HEK293 (cell line): Measurements from ENCODE around the gene FLRT1.

Source experiments
- CTCF ChIA-PET: fragments of 350-600 bp; formaldehyde crosslinking; extraction: SDS; loops from one replicate; lab custom pipeline; 2021; ENCODE audit warnings: antibody characterized with exemption; lab: Yijun Ruan, JAX
- POLR2A ChIA-PET: fragments of 300-600 bp; formaldehyde crosslinking; extraction: SDS; loops from one replicate; lab custom pipeline; 2020; ENCODE audit warnings: antibody characterized with exemption, inconsistent platforms; lab: Yijun Ruan, JAX
- H3K27ac ChIP-seq: fragments of 200-500 bp; sonication (Bioruptor generic); 2 replicates; pipeline ENCODE4 v1.5.1; 2014; ENCODE audit warnings: low read depth, low read length, control low read depth, inconsistent platforms; ENCODE audit errors: extremely low read depth
- H3K36me3 ChIP-seq, 2 experiments: fragments of 200-500 bp in 1 of 2; sonication (Bioruptor generic) in 1 of 2; 1 replicate in 1 of 2; 2 replicates in 1 of 2; pipeline ENCODE4 v1.5.1; 2014 to 2017; ENCODE audit warnings: inconsistent platforms in 2 of 2, low read length in 2 of 2; ENCODE audit not compliant: control insufficient read depth in 2 of 2, insufficient read depth in 1 of 2
- H3K4me1 ChIP-seq: fragments of 200-500 bp; sonication (Bioruptor generic); 2 replicates; pipeline ENCODE4 v1.5.1; 2014; ENCODE audit warnings: mild to moderate bottlenecking, low read length, inconsistent platforms; ENCODE audit not compliant: control insufficient read depth, insufficient read depth
- H3K4me3 ChIP-seq: 2 replicates; pipeline ENCODE4 v1.5.1; 2011; ENCODE audit warnings: low read depth, mild to moderate bottlenecking, control low read depth, low read length, moderate library complexity
- H3K9me3 ChIP-seq: fragments of 200-500 bp; sonication (Bioruptor generic); 2 replicates; pipeline ENCODE4 v1.5.1; 2014; ENCODE audit warnings: low read depth, low read length, inconsistent platforms; ENCODE audit not compliant: control insufficient read depth, insufficient read depth
- GLI4 ChIP-seq: fragments of 450-650 bp; formaldehyde crosslinking; IDR thresholded peaks from 2 replicates; pipeline ENCODE4 v1.5.1; 2016; ENCODE audit warnings: missing biosample characterization, missing genetic modification characterization
- GLIS1 ChIP-seq: fragments of 450-650 bp; formaldehyde crosslinking; IDR thresholded peaks from 2 replicates; pipeline ENCODE4 v1.5.1; 2016; ENCODE audit warnings: missing biosample characterization, missing genetic modification characterization
- HIC1 ChIP-seq: fragments of 450-650 bp; formaldehyde crosslinking; IDR thresholded peaks from 2 replicates; pipeline ENCODE4 v1.5.1; 2016; ENCODE audit warnings: missing biosample characterization, missing genetic modification characterization
- HOXC10 ChIP-seq: sonication (generic); formaldehyde crosslinking; IDR thresholded peaks from 2 replicates; pipeline ENCODE4 v1.8.1; 2023; ENCODE audit warnings: mild to moderate bottlenecking, missing genetic modification reagents
- KLF17 ChIP-seq: fragments of 450-650 bp; formaldehyde crosslinking; IDR thresholded peaks from 2 replicates; pipeline ENCODE4 v1.5.1; 2016; ENCODE audit warnings: missing biosample characterization, missing genetic modification characterization
- KLF9 ChIP-seq: fragments of 450-650 bp; formaldehyde crosslinking; IDR thresholded peaks from 2 replicates; pipeline ENCODE4 v1.5.1; 2016; ENCODE audit warnings: missing biosample characterization, missing genetic modification characterization, low read depth
- ZFHX2 ChIP-seq: fragments of 450-650 bp; formaldehyde crosslinking; conservative IDR thresholded peaks from 2 replicates; pipeline ENCODE4 v1.5.1; 2016; ENCODE audit warnings: missing biosample characterization, missing genetic modification characterization
- ZIC2 ChIP-seq: fragments of 450-650 bp; formaldehyde crosslinking; IDR thresholded peaks from 2 replicates; pipeline ENCODE4 v1.5.1; 2016; ENCODE audit warnings: missing biosample characterization, missing genetic modification characterization
- ZNF121 ChIP-seq: fragments of 450-650 bp; formaldehyde crosslinking; IDR thresholded peaks from 2 replicates; pipeline ENCODE4 v1.5.1; 2016; ENCODE audit warnings: missing biosample characterization, missing genetic modification characterization
- ZNF169 ChIP-seq: fragments of 450-650 bp; formaldehyde crosslinking; IDR thresholded peaks from 2 replicates; pipeline ENCODE4 v1.5.1; 2016; ENCODE audit warnings: missing biosample characterization, missing genetic modification characterization
- ZNF184 ChIP-seq: fragments of 450-650 bp; IDR thresholded peaks from 2 replicates; pipeline ENCODE4 v1.5.1; 2018; ENCODE audit warnings: missing biosample characterization, mild to moderate bottlenecking, missing genetic modification characterization
- ZNF202 ChIP-seq: fragments of 450-650 bp; formaldehyde crosslinking; IDR thresholded peaks from 2 replicates; pipeline ENCODE4 v1.5.1; 2016; ENCODE audit warnings: missing biosample characterization, missing genetic modification characterization, borderline replicate concordance
- ZNF239 ChIP-seq: fragments of 450-650 bp; formaldehyde crosslinking; IDR thresholded peaks from 2 replicates; pipeline ENCODE4 v1.5.1; 2016; ENCODE audit warnings: missing biosample characterization, missing genetic modification characterization
- ZNF362 ChIP-seq: fragments of 450-650 bp; formaldehyde crosslinking; IDR thresholded peaks from 2 replicates; pipeline ENCODE4 v1.5.1; 2016; ENCODE audit warnings: missing biosample characterization, missing genetic modification characterization
- ZNF513 ChIP-seq: fragments of 450-650 bp; IDR thresholded peaks from 2 replicates; pipeline ENCODE4 v1.5.1; 2018; ENCODE audit warnings: missing biosample characterization, missing genetic modification characterization
- ZNF555 ChIP-seq: fragments of 450-650 bp; formaldehyde crosslinking; conservative IDR thresholded peaks from 2 replicates; pipeline ENCODE4 v1.5.1; 2017; ENCODE audit warnings: missing biosample characterization, mild to moderate bottlenecking, missing genetic modification characterization, inconsistent platforms
- ZNF600 ChIP-seq: fragments of 450-650 bp; formaldehyde crosslinking; IDR thresholded peaks from 2 replicates; pipeline ENCODE4 v1.5.1; 2016; ENCODE audit warnings: missing biosample characterization, missing genetic modification characterization
- ZNF664 ChIP-seq: fragments of 450-650 bp; formaldehyde crosslinking; IDR thresholded peaks from 2 replicates; pipeline ENCODE4 v1.5.1; 2016; ENCODE audit warnings: missing biosample characterization, missing genetic modification characterization
- ZNF791 ChIP-seq: fragments of 450-650 bp; formaldehyde crosslinking; IDR thresholded peaks from 2 replicates; pipeline ENCODE4 v1.5.1; 2016; ENCODE audit warnings: missing biosample characterization, missing genetic modification characterization

Gene FLRT1

GRCh38 chr11:64001484-64002420 lies 34.0 kb upstream of the FLRT1 start (continued):
- TF ChIP-seq HIC1 (tag by site-specific recombination) (0 out of 2 replicates have a peak, but pooled peaks have one; percentile 8), GLI4 (tag by site-specific recombination) (no peak), ZNF169 (tag by site-specific recombination) (no peak), ZNF184 (tag by site-specific recombination) (no peak), ZNF555 (tag by site-specific recombination) (no peak), ZIC2 (tag by site-specific recombination) (no peak), HOXC10 (no peak), KLF17 (no peak), ZNF664 (tag by site-specific recombination) (no peak), ZFHX2 (tag by site-specific recombination) (no peak), ZNF600 (tag by site-specific recombination) (no peak)

- TF ChIP-seq KLF9 (tag by site-specific recombination) (no peak), ZNF362 (tag by site-specific recombination) (no peak), ZNF121 (tag by site-specific recombination) (no peak), ZNF202 (tag by site-specific recombination) (no peak), GLIS1 (peak; percentile 38; the same call in 1 of the 2 replicates), ZNF791 (tag by site-specific recombination) (no peak), ZNF513 (tag by site-specific recombination) (no peak), ZNF239 (tag by site-specific recombination) (no peak)
- no peak overlapping the region for H3K27ac ChIP-seq
- H3K36me3 ChIP-seq = peaks cover 0 to 18% of the 10 kb centered on the region in 2 experiments; a peak in 1 of 3 replicates
- H3K4me3 ChIP-seq = no peak overlapping the region
- ChIA-PET POLR2A (no interaction called here), CTCF (interaction anchor here (0.6 to 1.1 kb wide), 3 partner anchors 15 to 146 kb away, joined by 3 to 4 read pairs (median 4); no protein-coding TSS in a partner anchor)
- H3K9me3 ChIP-seq = no peaks in the 10 kb centered on the region
- H3K4me1 ChIP-seq = no peaks in the 10 kb centered on the region
Observed at GRCh38 chr11:64003807-64004589, 31.7 kb upstream of the FLRT1 start.
